HCT116 (cell line): ENCODE measurements around the gene AKAP13.

ENCODE experiments used
- EZH2 ChIP-seq: fragments of 200-600 bp; sonication (generic); IDR thresholded peaks from 2 replicates; pipeline ENCODE4 v1.6.1; 2017; ENCODE audit warnings: antibody characterized with exemption, mixed run types
- EZH2phosphoT487 ChIP-seq: fragments of 200-600 bp; IDR thresholded peaks from 2 replicates; pipeline ENCODE4 v1.6.1; 2018; ENCODE audit warnings: antibody characterized with exemption, borderline replicate concordance
- POLR2A ChIP-seq: IDR thresholded peaks from 2 replicates; pipeline ENCODE4 v1.7.0; 2011; ENCODE audit warnings: borderline replicate concordance; ENCODE audit not compliant: insufficient read depth, insufficient read length; ENCODE audit errors: extremely low read depth
- POLR2AphosphoS5 ChIP-seq: IDR thresholded peaks from 2 replicates; pipeline ENCODE4 v1.6.1; 2011; ENCODE audit warnings: mild to moderate bottlenecking, low read depth, low read length, moderate library complexity
- SIN3A ChIP-seq: IDR thresholded peaks from 2 replicates; pipeline ENCODE4 v1.6.1; 2012; ENCODE audit warnings: low read depth
- TF ChIP-seq, protein P1 (sequence below), 3 experiments: fragments of 200-600 bp in 1 of 3; sonication (generic) in 1 of 3; IDR thresholded peaks in 2 of 3; conservative IDR thresholded peaks in 1 of 3; 2 replicates each; pipeline ENCODE4 v1.5.1; 2012 to 2017; ENCODE audit warnings: low read depth in 2 of 3, low read length in 2 of 3, antibody characterized with exemption in 1 of 3, borderline replicate concordance in 1 of 3, control low read depth in 1 of 3, mild to moderate bottlenecking in 1 of 3, mixed read lengths in 1 of 3, mixed run types in 1 of 3, moderate library complexity in 1 of 3; ENCODE audit not compliant: insufficient read depth in 1 of 3
- TF ChIP-seq, protein P2 (sequence below): IDR thresholded peaks from 2 replicates; pipeline ENCODE4 v1.6.1; 2012
- TF ChIP-seq, protein P3 (sequence below): IDR thresholded peaks from 2 replicates; pipeline ENCODE4 v1.6.1; 2011; ENCODE audit warnings: mild to moderate bottlenecking, low read length, moderate library complexity; ENCODE audit not compliant: insufficient replicate concordance; ENCODE audit errors: extremely low read depth

DNA sequence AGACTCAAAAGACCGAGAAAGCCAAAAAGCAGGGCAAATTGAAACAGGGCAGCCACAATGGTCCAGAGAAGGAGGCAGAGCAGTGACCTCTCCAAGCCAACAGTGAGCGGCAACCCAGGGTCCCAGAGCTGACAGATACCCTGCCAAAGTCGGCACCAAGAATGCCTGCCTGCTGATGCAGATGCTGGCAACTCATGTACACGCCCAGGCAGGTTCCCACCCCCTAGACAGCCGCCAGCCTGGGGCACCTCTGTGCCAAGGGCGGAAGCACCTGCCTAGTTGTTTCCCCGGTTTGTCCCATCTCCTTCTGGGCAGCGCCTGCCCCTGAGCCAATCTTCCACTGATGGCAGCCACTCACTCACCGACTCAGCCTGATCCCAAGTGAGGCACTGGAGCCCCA, 392.3 kb downstream of the AKAP13 start:
- TF ChIP-seq, protein P1, sequence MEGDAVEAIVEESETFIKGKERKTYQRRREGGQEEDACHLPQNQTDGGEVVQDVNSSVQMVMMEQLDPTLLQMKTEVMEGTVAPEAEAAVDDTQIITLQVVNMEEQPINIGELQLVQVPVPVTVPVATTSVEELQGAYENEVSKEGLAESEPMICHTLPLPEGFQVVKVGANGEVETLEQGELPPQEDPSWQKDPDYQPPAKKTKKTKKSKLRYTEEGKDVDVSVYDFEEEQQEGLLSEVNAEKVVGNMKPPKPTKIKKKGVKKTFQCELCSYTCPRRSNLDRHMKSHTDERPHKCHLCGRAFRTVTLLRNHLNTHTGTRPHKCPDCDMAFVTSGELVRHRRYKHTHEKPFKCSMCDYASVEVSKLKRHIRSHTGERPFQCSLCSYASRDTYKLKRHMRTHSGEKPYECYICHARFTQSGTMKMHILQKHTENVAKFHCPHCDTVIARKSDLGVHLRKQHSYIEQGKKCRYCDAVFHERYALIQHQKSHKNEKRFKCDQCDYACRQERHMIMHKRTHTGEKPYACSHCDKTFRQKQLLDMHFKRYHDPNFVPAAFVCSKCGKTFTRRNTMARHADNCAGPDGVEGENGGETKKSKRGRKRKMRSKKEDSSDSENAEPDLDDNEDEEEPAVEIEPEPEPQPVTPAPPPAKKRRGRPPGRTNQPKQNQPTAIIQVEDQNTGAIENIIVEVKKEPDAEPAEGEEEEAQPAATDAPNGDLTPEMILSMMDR (IDR thresholded peaks at IDR 0.05 in 2 of 3, conservative IDR thresholded peaks at IDR 0.05 in 1 of 3; ENCODE audit: borderline replicate concordance in 1 of 3, insufficient read depth in 1 of 3, low read depth in 2 of 3, low read length in 2 of 3) = no peak
- TF ChIP-seq, protein P2, sequence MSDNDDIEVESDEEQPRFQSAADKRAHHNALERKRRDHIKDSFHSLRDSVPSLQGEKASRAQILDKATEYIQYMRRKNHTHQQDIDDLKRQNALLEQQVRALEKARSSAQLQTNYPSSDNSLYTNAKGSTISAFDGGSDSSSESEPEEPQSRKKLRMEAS = no peak
- TF ChIP-seq POLR2AphosphoS5 (no peak), EZH2 (no peak), EZH2phosphoT487 (no peak), POLR2A (no peak), SIN3A (no peak)
- TF ChIP-seq, protein P3, sequence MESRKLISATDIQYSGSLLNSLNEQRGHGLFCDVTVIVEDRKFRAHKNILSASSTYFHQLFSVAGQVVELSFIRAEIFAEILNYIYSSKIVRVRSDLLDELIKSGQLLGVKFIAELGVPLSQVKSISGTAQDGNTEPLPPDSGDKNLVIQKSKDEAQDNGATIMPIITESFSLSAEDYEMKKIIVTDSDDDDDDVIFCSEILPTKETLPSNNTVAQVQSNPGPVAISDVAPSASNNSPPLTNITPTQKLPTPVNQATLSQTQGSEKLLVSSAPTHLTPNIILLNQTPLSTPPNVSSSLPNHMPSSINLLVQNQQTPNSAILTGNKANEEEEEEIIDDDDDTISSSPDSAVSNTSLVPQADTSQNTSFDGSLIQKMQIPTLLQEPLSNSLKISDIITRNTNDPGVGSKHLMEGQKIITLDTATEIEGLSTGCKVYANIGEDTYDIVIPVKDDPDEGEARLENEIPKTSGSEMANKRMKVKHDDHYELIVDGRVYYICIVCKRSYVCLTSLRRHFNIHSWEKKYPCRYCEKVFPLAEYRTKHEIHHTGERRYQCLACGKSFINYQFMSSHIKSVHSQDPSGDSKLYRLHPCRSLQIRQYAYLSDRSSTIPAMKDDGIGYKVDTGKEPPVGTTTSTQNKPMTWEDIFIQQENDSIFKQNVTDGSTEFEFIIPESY = no peak
